Sigmoid colon (tissue), 7 donors: ENCODE results near the gene PLEKHG7. TPM values are rescaled to one million over a fixed set of nuclear protein-coding genes. Genes with fewer than 3 reads are reported as not detected.

Source experiments
- DNase-seq: peaks from one replicate; pipeline ENCODE4 v3.0.0-alpha.2; 2019
- H3K27ac ChIP-seq, 4 donors: fragments of 200-600 bp; sonication (generic); one replicate each; pipeline ENCODE4 v1.5.1; 2016 to 2019; ENCODE audit warnings: mild to moderate bottlenecking in 1 of 4
- H3K27me3 ChIP-seq, 3 donors: fragments of 200-600 bp; sonication (generic); one replicate each; pipeline ENCODE4 v1.5.1; 2019; ENCODE audit warnings: mild to moderate bottlenecking in 1 of 3
- H3K36me3 ChIP-seq, 4 donors: fragments of 200-600 bp; sonication (generic); one replicate each; pipeline ENCODE4 v1.5.1; 2016 to 2019
- H3K4me1 ChIP-seq, 4 donors: fragments of 200-600 bp; sonication (generic); one replicate each; pipeline ENCODE4 v1.5.1; 2017 to 2019
- H3K4me3 ChIP-seq, 4 donors: fragments of 200-600 bp; sonication (generic); one replicate each; pipeline ENCODE4 v1.5.1; 2017 to 2019; ENCODE audit warnings: mild to moderate bottlenecking in 2 of 4, moderate library complexity in 1 of 4
- H3K9me3 ChIP-seq, 4 donors: fragments of 200-600 bp in 3 of 4; sonication (generic) in 3 of 4; one replicate each; pipeline versions ENCODE4 v1.5.1 to v1.6.1; 2013 to 2019
- EP300 ChIP-seq, 4 donors: sonication (generic); formaldehyde crosslinking; IDR thresholded peaks; one replicate each; pipeline ENCODE4 v1.6.1; 2017; ENCODE audit warnings: antibody characterized with exemption in 4 of 4
- POLR2A ChIP-seq, 2 donors: fragments of 450-650 bp; IDR thresholded peaks; one replicate each; pipeline ENCODE4 v1.6.1; 2016; ENCODE audit warnings: antibody characterized with exemption in 2 of 2, mild to moderate bottlenecking in 2 of 2, moderate library complexity in 2 of 2
- POLR2AphosphoS5 ChIP-seq, 4 donors: sonication (generic); formaldehyde crosslinking; IDR thresholded peaks; one replicate each; pipeline ENCODE4 v1.6.1; 2017; ENCODE audit warnings: antibody characterized with exemption in 4 of 4
- WGBS, 2 donors: extraction: QIAGEN DNeasy Blood & Tissue Kit; methylation state at CpG; one replicate each; pipeline ENCODE4 v1.1.7; 2013; 5-methylcytosine and 5-hydroxymethylcytosine counted together
- intact Hi-C: fragments of 100-400 bp; cut with DNase I; formaldehyde crosslinking; loops from one replicate; pipeline ENCODE4 v1.15.1; 2023
- polyA plus RNA-seq, 3 donors: library from polyadenylated mRNA; stranded (reverse); fragments of 200-250 nt; gene quantifications; one replicate each; pipeline ENCODE4 v1.2.3, GENCODE V29; 2013
- total RNA-seq, 4 donors: library from RNA; depleted of rRNA; stranded (reverse); fragments of >200 nt; gene quantifications; one replicate each; pipeline ENCODE4 v1.1.0, GENCODE V29; 2016
- TF ChIP-seq, protein P1 (sequence below), 4 experiments: fragments of 450-650 bp in 3 of 4; fragments of 200-600 bp in 1 of 4; IDR thresholded peaks; one replicate each; pipeline ENCODE4 v1.5.1; 2016 to 2019; ENCODE audit warnings: antibody characterized with exemption in 4 of 4, mild to moderate bottlenecking in 3 of 4, moderate library complexity in 2 of 4
- donor health status: healthy with polysubstance abuse.
- donor health status: Bipolar disorder and iron deficiency.
- donor health status: healthy.

PLEKHG7 gene
- total and polyA plus RNA-seq, 7 donors = 0.23 to 0.71 (median 0.50) TPM; not detected in 3

DNA sequence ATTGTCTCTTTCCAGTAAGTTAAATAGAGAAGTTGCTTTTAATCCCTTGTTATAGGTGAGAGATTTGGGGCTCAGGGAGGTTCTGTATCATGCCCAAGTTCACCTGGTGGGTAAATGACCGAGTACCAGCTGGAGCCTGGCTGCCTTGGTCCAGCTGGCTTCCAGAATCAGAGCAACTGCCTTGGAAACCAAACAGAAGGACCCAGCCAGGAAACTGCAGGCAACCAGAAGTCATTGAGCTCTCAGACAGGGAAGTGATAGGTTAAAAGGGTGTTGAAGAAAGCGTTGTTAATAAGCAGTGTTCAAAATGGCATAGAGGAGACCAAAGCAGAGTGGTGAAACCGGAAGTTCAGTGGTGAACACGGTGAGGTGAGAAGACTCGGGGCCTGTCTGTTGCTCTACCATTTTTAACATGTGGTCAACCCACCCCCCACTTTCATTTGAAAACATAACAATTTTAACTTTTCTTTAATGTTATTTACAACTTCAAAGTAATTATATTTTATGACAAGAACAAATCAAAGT, 54.9 kb downstream of the PLEKHG7 start:
- Histone ChIP-seq H3K36me3 (no peaks in the 10 kb centered on the region), H3K27ac (no peak overlapping the region), H3K27me3 (no peaks in the 10 kb centered on the region), H3K4me3 (no peak overlapping the region), H3K4me1 (no peaks in the 10 kb centered on the region), H3K9me3 (no peaks in the 10 kb centered on the region)
- intact Hi-C loops = no loop called here
- DNase-seq = no peak
- WGBS, 2 donors = 81 to 90% methylated on average over 5 of the region's 5 CpGs
- TF ChIP-seq, protein P1, sequence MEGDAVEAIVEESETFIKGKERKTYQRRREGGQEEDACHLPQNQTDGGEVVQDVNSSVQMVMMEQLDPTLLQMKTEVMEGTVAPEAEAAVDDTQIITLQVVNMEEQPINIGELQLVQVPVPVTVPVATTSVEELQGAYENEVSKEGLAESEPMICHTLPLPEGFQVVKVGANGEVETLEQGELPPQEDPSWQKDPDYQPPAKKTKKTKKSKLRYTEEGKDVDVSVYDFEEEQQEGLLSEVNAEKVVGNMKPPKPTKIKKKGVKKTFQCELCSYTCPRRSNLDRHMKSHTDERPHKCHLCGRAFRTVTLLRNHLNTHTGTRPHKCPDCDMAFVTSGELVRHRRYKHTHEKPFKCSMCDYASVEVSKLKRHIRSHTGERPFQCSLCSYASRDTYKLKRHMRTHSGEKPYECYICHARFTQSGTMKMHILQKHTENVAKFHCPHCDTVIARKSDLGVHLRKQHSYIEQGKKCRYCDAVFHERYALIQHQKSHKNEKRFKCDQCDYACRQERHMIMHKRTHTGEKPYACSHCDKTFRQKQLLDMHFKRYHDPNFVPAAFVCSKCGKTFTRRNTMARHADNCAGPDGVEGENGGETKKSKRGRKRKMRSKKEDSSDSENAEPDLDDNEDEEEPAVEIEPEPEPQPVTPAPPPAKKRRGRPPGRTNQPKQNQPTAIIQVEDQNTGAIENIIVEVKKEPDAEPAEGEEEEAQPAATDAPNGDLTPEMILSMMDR (IDR thresholded peaks at IDR 0.05) = no peak
- TF ChIP-seq EP300 (IDR thresholded peaks at IDR 0.05) (no peak), POLR2AphosphoS5 (IDR thresholded peaks at IDR 0.05) (no peak), POLR2A (IDR thresholded peaks at IDR 0.05) (no peak)

DNA sequence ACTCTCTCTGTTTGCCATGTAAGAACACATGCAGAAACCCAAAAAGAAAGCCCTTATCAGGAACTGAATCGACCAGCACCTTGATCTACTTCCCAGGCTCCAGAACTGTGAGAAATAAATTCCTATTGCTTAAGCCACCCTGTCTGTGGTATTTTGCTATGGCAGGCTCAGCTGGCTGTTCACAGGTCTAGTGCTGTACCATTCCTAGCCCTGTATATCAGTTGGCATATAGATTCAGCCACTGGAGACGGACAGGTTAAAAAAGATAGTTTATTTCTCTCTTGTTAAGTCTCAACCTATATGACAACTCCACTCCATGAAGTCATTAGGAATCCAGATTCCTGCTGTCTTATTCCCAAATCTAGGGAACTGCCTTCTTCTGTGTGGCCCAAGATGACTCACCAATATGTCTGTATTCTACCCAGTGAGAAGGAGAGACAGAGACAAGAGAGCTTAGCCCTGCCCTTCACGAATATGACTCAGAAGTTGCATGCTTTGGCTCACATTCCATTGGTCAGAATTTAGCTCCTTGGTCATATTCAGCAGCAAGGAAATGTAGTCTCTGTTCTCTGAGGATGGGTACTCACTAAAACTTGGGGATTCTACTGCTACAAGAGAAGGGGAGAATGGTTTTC, 57.0 kb downstream of the PLEKHG7 start:
- TF ChIP-seq EP300 (IDR thresholded peaks at IDR 0.05) (no peak), POLR2AphosphoS5 (IDR thresholded peaks at IDR 0.05) (no peak), POLR2A (IDR thresholded peaks at IDR 0.05) (no peak)
- TF ChIP-seq, protein P1 (IDR thresholded peaks at IDR 0.05) = no peak
- WGBS, 2 donors = 84 to 89% methylated on average over 3 of the region's 3 CpGs
- no peak overlapping the region for H3K4me3 ChIP-seq
- H3K9me3 ChIP-seq = no peaks in the 10 kb centered on the region
- no peak overlapping the region for H3K27ac ChIP-seq
- H3K36me3 ChIP-seq = no peaks in the 10 kb centered on the region
- intact Hi-C loops = no loop called here
- no peaks in the 10 kb centered on the region for H3K4me1 ChIP-seq
- no peak for DNase-seq
- no peaks in the 10 kb centered on the region for H3K27me3 ChIP-seq

DNA sequence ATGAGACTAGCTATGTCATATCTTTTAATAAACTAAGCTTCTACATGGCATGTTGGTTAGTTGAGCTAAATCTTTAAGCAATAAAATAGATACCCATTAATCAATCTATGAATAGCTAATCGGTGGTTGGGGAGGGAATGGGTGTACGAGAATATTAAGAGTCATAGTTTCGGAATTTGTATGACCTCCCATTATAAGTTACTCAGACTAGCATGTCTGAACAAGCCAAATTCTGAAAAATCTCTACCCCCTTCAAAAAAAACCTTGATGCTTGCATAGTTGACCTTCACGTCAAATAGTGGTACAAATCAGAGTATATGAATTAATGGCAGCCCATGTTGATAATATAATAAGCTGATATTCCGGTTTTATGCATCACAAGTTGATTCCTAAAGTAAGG, 60.0 kb downstream of the PLEKHG7 start:
- no peaks in the 10 kb centered on the region for H3K27me3 ChIP-seq
- DNase-seq = no peak
- no peak overlapping the region for H3K4me3 ChIP-seq
- no peak overlapping the region for H3K27ac ChIP-seq
- no peaks in the 10 kb centered on the region for H3K36me3 ChIP-seq
- no peak for TF ChIP-seq POLR2A (IDR thresholded peaks at IDR 0.05)
- TF ChIP-seq POLR2AphosphoS5 (IDR thresholded peaks at IDR 0.05) = no peak
- no peaks in the 10 kb centered on the region for H3K4me1 ChIP-seq
- WGBS, 2 donors = 95 to 96% methylated on average over 5 of the region's 5 CpGs
- no peaks in the 10 kb centered on the region for H3K9me3 ChIP-seq
- intact Hi-C loops = no loop called here

DNA sequence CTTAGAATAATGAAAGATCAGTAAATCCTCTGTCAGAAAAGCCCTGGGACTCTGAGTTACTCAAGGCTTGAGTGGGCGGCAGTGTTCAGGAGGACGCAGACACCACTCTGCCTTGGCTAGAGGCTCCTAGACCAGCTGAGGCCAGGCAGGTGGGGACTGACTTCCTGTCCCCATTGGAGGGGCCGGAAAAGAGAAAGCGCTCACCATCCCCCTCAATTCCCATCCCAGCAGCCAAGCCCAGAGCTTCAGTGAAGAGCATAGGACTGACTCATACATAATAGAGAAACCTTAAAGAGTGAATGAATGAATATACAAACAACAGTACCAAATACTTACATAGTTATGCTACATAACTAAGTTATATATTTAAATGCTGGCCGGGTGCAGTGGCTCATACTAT, 62.0 kb downstream of the PLEKHG7 start:
- intact Hi-C loops = no loop called here
- no peak overlapping the region for H3K27ac ChIP-seq
- no peaks in the 10 kb centered on the region for H3K36me3 ChIP-seq
- TF ChIP-seq POLR2AphosphoS5 (IDR thresholded peaks at IDR 0.05) (no peak), EP300 (IDR thresholded peaks at IDR 0.05) (no peak), POLR2A (IDR thresholded peaks at IDR 0.05) (no peak)
- TF ChIP-seq, protein P1 (IDR thresholded peaks at IDR 0.05) = no peak
- no peaks in the 10 kb centered on the region for H3K27me3 ChIP-seq
- H3K9me3 ChIP-seq = no peaks in the 10 kb centered on the region
- no peaks in the 10 kb centered on the region for H3K4me1 ChIP-seq
- no peak for DNase-seq
- no peak overlapping the region for H3K4me3 ChIP-seq
- WGBS, 2 donors = 87 to 92% methylated on average over 5 of the region's 5 CpGs

- 81 to 85% methylated on average over 1 of the region's 1 CpG for WGBS, 2 donors
- TF ChIP-seq, protein P1 (IDR thresholded peaks at IDR 0.05) = no peak
- TF ChIP-seq POLR2AphosphoS5 (IDR thresholded peaks at IDR 0.05) = no peak
- TF ChIP-seq EP300 (IDR thresholded peaks at IDR 0.05) = no peak
- TF ChIP-seq POLR2A (IDR thresholded peaks at IDR 0.05) = no peak
- intact Hi-C loops = no loop called here
- H3K36me3 ChIP-seq = no peaks in the 10 kb centered on the region
- no peak overlapping the region for H3K27ac ChIP-seq
- no peaks in the 10 kb centered on the region for H3K27me3 ChIP-seq
- H3K4me1 ChIP-seq = no peaks in the 10 kb centered on the region
- H3K9me3 ChIP-seq = no peaks in the 10 kb centered on the region
- H3K4me3 ChIP-seq = no peak overlapping the region
- DNase-seq = no peak
Observed at GRCh38 chr12:92765871-92766270, 63.1 kb downstream of the PLEKHG7 start.
